GM12864 (cell line): ENCODE data around the gene RNF214.

Experiments used
- DNase-seq: peaks from one replicate; pipeline ENCODE4 v3.0.0-alpha.2; 2011; ENCODE audit warnings: low read depth
- H3K4me3 ChIP-seq: 2 replicates; pipeline ENCODE4 v1.5.1; 2011; ENCODE audit warnings: mild to moderate bottlenecking, low read depth, low read length, control low read depth
- CTCF ChIP-seq: IDR thresholded peaks from 2 replicates; pipeline ENCODE4 v1.5.1; 2011; ENCODE audit warnings: low read depth, mild to moderate bottlenecking, moderate library complexity, low read length, control low read depth, inconsistent platforms; ENCODE audit errors: missing control alignments

The RNF214 gene

GRCh38 chr11:117281159-117281558 is 48.7 kb downstream of the RNF214 start:
- H3K4me3 ChIP-seq = no peak overlapping the region
- no peak for TF ChIP-seq CTCF
- DNase-seq = no peak

GRCh38 chr11:117281869-117282268 is 49.4 kb downstream of the RNF214 start:
- no peak for DNase-seq
- H3K4me3 ChIP-seq = no peak overlapping the region
- no peak for TF ChIP-seq CTCF

GRCh38 chr11:117282956-117283355 is 50.5 kb downstream of the RNF214 start:
- H3K4me3 ChIP-seq = no peak overlapping the region
- no peak for TF ChIP-seq CTCF
- no peak for DNase-seq

- no peak for DNase-seq
- H3K4me3 ChIP-seq = no peak overlapping the region
- no peak for TF ChIP-seq CTCF
These were observed 51.6 kb downstream of the RNF214 start for GRCh38 chr11:117284053-117284452.

- DNase-seq = no peak
- no peak for TF ChIP-seq CTCF
- no peak overlapping the region for H3K4me3 ChIP-seq
These were observed 54.1 kb downstream of the RNF214 start for GRCh38 chr11:117286588-117286987.

- DNase-seq = no peak
- H3K4me3 ChIP-seq = no peak overlapping the region
- TF ChIP-seq CTCF = no peak
These were observed 55.2 kb downstream of the RNF214 start for GRCh38 chr11:117287668-117288067.

- no peak for TF ChIP-seq CTCF
- DNase-seq = no peak
- no peak overlapping the region for H3K4me3 ChIP-seq
These were observed 57.3 kb downstream of the RNF214 start for GRCh38 chr11:117289795-117290194.
